Thymus (tissue), 14 donors: ENCODE data around the gene SNX13. TPM values are rescaled to one million over a fixed set of nuclear protein-coding genes. Genes with fewer than 3 reads are reported as not detected.

Source experiments
- DNase-seq, 9 donors: peaks; one replicate each; pipeline ENCODE4 v3.0.0-alpha.2; 2013; ENCODE audit warnings: low spot score in 9 of 9, low read depth in 6 of 9, missing footprints in 1 of 9
- H3K27ac ChIP-seq, 2 donors: one replicate each; pipeline ENCODE4 v1.5.1; 2013; ENCODE audit warnings: control low read depth in 1 of 2, low read depth in 1 of 2, low read length in 1 of 2, mild to moderate bottlenecking in 1 of 2, moderate library complexity in 1 of 2
- H3K27me3 ChIP-seq, 2 donors: one replicate each; pipeline ENCODE4 v1.5.1; 2013; ENCODE audit warnings: low read length in 1 of 2; ENCODE audit not compliant: control insufficient read depth in 2 of 2, insufficient read depth in 1 of 2
- H3K36me3 ChIP-seq, 2 donors: one replicate each; pipeline ENCODE4 v1.5.1; 2013; ENCODE audit warnings: low read length in 1 of 2, mild to moderate bottlenecking in 1 of 2, moderate library complexity in 1 of 2; ENCODE audit not compliant: control insufficient read depth in 2 of 2, insufficient read depth in 2 of 2
- H3K4me1 ChIP-seq, 2 donors: one replicate each; pipeline ENCODE4 v1.5.1; 2013; ENCODE audit warnings: low read length in 2 of 2; ENCODE audit not compliant: control insufficient read depth in 2 of 2, insufficient read depth in 2 of 2
- H3K4me3 ChIP-seq, 2 donors: one replicate each; pipeline ENCODE4 v1.5.1; 2013; ENCODE audit warnings: low read length in 2 of 2, control low read depth in 1 of 2, mild to moderate bottlenecking in 1 of 2
- H3K9me3 ChIP-seq, 2 donors: one replicate each; pipeline ENCODE4 v1.5.1; 2013; ENCODE audit warnings: low read length in 1 of 2, mild to moderate bottlenecking in 1 of 2; ENCODE audit not compliant: control insufficient read depth in 2 of 2, insufficient read depth in 1 of 2
- WGBS: extraction: QIAGEN DNeasy Blood & Tissue Kit; methylation state at CpG from one replicate; pipeline ENCODE4 v1.1.7; 2013; 5-methylcytosine and 5-hydroxymethylcytosine counted together
- long read RNA-seq, 10 donors: transcript quantifications; one replicate each; lab custom pipeline, GENCODE V29; 2026
- polyA plus RNA-seq: library from polyadenylated mRNA; stranded (reverse); fragments of 200-250 nt; gene quantifications from one replicate; pipeline ENCODE4 v1.2.3, GENCODE V29; 2013
- total RNA-seq: library from RNA; stranded (reverse); fragments of 120-200 nt; gene quantifications from one replicate; pipeline ENCODE4 v1.2.4, GENCODE V29; 2013
- donor health status: healthy.

The SNX13 gene, protein sequence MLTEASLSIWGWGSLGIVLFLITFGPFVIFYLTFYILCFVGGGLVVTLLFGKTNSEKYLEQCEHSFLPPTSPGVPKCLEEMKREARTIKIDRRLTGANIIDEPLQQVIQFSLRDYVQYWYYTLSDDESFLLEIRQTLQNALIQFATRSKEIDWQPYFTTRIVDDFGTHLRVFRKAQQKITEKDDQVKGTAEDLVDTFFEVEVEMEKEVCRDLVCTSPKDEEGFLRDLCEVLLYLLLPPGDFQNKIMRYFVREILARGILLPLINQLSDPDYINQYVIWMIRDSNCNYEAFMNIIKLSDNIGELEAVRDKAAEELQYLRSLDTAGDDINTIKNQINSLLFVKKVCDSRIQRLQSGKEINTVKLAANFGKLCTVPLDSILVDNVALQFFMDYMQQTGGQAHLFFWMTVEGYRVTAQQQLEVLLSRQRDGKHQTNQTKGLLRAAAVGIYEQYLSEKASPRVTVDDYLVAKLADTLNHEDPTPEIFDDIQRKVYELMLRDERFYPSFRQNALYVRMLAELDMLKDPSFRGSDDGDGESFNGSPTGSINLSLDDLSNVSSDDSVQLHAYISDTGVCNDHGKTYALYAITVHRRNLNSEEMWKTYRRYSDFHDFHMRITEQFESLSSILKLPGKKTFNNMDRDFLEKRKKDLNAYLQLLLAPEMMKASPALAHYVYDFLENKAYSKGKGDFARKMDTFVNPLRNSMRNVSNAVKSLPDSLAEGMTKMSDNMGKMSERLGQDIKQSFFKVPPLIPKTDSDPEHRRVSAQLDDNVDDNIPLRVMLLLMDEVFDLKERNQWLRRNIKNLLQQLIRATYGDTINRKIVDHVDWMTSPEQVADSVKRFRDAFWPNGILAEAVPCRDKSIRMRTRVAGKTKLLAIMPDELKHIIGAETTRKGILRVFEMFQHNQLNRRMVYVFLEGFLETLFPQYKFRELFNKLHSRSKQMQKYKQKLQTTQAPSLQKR
- total RNA-seq (33.4 TPM), polyA plus RNA-seq (12.3 TPM)
- long read RNA-seq, donor 1, full-length matches to known transcripts, result 1 of 1 reads
- long read RNA-seq, donor 1, partial matches to known transcripts, result 0 of 1 reads
- long read RNA-seq, donor 1, other reads (novel, unspliced or antisense), result 0 of 1 reads
- long read RNA-seq, donor 2, result 0 reads
- long read RNA-seq, donor 3, result 0 reads
- long read RNA-seq, donor 4, full-length matches to known transcripts, result 2 of 2 reads
- long read RNA-seq, donor 4, partial matches to known transcripts, result 0 of 2 reads
- long read RNA-seq, donor 4, other reads (novel, unspliced or antisense), result 0 of 2 reads
- long read RNA-seq, donor 5, full-length matches to known transcripts, result 2 of 2 reads
- long read RNA-seq, donor 5, partial matches to known transcripts, result 0 of 2 reads
- long read RNA-seq, donor 5, other reads (novel, unspliced or antisense), result 0 of 2 reads
- long read RNA-seq, donor 6, full-length matches to known transcripts, result 3 of 3 reads
- long read RNA-seq, donor 6, partial matches to known transcripts, result 0 of 3 reads
- long read RNA-seq, donor 6, other reads (novel, unspliced or antisense), result 0 of 3 reads
- long read RNA-seq, donor 7, full-length matches to known transcripts, result 7 of 7 reads
- long read RNA-seq, donor 7, partial matches to known transcripts, result 0 of 7 reads
- long read RNA-seq, donor 7, other reads (novel, unspliced or antisense), result 0 of 7 reads
- long read RNA-seq, donor 8, full-length matches to known transcripts, result 1 of 1 reads
- long read RNA-seq, donor 8, partial matches to known transcripts, result 0 of 1 reads
- long read RNA-seq, donor 8, other reads (novel, unspliced or antisense), result 0 of 1 reads
- long read RNA-seq, donor 9, full-length matches to known transcripts, result 1 of 1 reads
- long read RNA-seq, donor 9, partial matches to known transcripts, result 0 of 1 reads
- long read RNA-seq, donor 9, other reads (novel, unspliced or antisense), result 0 of 1 reads
- long read RNA-seq, donor 10, full-length matches to known transcripts, result 1 of 1 reads
- long read RNA-seq, donor 10, partial matches to known transcripts, result 0 of 1 reads
- long read RNA-seq, donor 10, other reads (novel, unspliced or antisense), result 0 of 1 reads

DNA sequence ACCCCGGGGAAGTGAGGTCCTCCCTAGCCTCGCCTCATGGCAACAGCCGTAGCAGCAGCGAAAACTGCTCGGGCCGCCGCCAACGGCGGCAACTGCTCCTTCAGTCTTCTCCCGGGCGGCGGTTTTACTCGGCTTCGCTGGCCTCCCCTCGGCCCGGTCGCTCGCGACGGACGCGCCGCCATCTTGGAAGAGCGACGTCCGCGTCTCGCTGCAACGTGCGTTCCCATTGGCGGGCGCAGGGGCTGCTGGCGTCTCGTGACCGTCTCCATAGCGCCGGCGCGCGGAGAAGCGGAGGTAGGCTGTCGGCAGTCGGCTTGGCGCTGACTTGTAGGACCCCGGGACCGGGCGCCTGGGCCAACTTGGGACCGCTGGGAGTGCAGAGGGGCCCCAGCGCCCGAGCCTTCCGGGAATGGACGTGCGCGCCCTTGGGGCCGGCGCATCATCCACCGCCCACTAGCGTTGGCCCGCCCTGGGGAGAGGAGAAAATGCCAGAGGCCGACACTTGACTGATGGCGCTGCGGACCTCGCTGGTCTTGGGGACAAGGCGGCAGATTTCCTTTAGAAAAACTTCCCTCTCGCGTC lies at the start of gene SNX13:
TSS of gene SNX13 (minus strand) at position 193 of the 582 bp plus-strand sequence. CDS start 199 bp downstream, outside the sequence.
- H3K4me1 ChIP-seq, result peaks cover 6 to 10% of the 10 kb centered on the region in 2 donors
- DNase-seq, result peak; percentile 64 to 95 (median 84)
- H3K4me3 ChIP-seq, result peak within 1 kb of the TSS; percentile 71 to 98
- peak within 1 kb of the TSS; percentile 91 for H3K27ac ChIP-seq
- no peaks in the 10 kb centered on the region for H3K27me3 ChIP-seq
- under 1% methylated on average over 66 of the region's 66 CpGs for WGBS
- peaks cover 0 to 2% of the 10 kb centered on the region in 2 donors for H3K36me3 ChIP-seq
- peaks cover 0 to 3% of the 10 kb centered on the region in 2 donors for H3K9me3 ChIP-seq

DNA sequence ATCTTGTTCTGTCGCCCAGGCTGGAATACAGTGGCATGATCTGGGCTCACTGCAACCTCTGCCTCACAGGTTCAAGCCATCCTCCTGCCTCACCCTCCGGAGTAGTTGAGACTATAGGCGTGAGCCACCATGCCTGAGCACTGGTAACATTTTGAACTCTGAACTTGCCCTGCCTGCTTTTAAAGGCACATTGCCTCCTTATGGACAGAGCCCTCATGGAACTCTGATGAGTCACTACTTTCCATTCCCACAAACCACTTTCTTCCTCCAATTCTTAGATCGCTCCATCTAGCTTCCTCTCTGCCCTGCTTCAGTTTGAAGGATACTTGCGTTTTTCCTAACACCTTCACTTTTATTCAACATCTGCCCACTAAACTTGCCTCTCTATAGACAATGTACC lies 49.3 kb upstream of the SNX13 start:
- no peaks in the 10 kb centered on the region for H3K4me1 ChIP-seq
- no peak overlapping the region for H3K4me3 ChIP-seq
- H3K9me3 ChIP-seq, result no peaks in the 10 kb centered on the region
- no peak for DNase-seq
- no peak overlapping the region for H3K27ac ChIP-seq
- no peaks in the 10 kb centered on the region for H3K36me3 ChIP-seq
- H3K27me3 ChIP-seq, result no peaks in the 10 kb centered on the region
- 96% methylated on average over 5 of the region's 5 CpGs for WGBS

DNA sequence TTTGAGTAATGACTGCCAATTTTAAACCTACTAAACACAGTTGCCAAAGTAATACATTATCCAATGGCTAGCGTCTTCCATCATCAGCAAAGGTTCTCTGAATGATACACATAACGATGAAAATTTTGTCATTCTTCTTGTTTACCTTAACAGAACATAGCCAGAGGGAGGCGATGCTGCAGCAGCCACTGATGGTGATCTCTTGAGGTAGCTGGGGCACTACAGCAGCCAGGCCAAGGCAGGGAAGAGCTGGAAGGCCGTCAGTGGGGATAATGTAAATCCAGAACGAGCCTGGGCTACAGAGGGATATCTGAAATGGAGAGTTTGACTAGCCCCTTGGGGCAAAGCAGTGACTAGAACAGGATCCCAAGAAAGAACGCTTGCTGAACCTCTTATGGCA lies 48.6 kb upstream of the SNX13 start:
- DNase-seq, result no peak
- no peaks in the 10 kb centered on the region for H3K27me3 ChIP-seq
- H3K4me3 ChIP-seq, result no peak overlapping the region
- 98% methylated on average over 6 of the region's 6 CpGs for WGBS
- H3K9me3 ChIP-seq, result no peaks in the 10 kb centered on the region
- no peaks in the 10 kb centered on the region for H3K36me3 ChIP-seq
- no peaks in the 10 kb centered on the region for H3K4me1 ChIP-seq
- H3K27ac ChIP-seq, result no peak overlapping the region

DNA sequence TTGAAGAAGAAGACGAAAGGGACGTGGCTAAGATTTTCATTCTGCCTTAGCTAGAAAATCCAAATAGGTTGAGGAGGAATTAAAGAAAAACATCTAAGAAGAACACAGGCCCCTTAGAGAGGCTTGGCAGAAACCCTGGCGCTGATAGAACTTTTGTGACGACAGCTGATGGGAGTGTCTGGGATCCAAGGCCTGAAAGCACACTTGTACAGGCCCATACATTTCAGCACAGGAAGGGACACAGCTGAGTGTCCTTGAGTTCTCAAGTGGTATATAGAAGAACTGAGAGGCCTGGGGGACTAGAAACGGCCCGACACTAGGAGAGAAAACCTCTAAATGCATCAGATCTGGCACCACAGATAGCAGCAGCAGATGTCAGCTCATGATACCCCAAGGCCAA lies 47.8 kb upstream of the SNX13 start:
- H3K36me3 ChIP-seq, result no peaks in the 10 kb centered on the region
- DNase-seq, result no peak
- H3K9me3 ChIP-seq, result no peaks in the 10 kb centered on the region
- H3K4me3 ChIP-seq, result no peak overlapping the region
- no peak overlapping the region for H3K27ac ChIP-seq
- H3K27me3 ChIP-seq, result no peaks in the 10 kb centered on the region
- WGBS, result 96% methylated on average over 6 of the region's 6 CpGs
- no peaks in the 10 kb centered on the region for H3K4me1 ChIP-seq

DNA sequence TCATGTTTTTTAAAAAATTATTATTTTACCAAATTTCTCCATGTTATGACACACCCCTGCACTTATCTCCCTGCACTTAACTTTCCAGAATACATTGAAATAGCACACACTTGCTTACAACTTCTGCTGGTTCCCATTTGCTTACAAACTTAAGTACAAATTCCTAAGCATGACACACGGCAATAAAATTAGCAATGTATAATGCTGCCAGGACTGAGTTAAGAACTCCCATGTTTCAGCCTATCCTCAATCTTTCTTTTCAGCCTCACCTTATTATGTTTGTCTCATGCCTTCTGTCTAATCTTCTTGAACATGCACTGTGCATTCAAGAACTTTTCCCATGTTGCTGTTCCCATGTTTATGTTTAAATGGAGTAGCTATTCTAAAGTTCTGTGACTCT lies 46.6 kb upstream of the SNX13 start:
- 97% methylated on average over 1 of the region's 1 CpG for WGBS
- Histone ChIP-seq H3K36me3 (no peaks in the 10 kb centered on the region), H3K27ac (no peak overlapping the region)

DNA sequence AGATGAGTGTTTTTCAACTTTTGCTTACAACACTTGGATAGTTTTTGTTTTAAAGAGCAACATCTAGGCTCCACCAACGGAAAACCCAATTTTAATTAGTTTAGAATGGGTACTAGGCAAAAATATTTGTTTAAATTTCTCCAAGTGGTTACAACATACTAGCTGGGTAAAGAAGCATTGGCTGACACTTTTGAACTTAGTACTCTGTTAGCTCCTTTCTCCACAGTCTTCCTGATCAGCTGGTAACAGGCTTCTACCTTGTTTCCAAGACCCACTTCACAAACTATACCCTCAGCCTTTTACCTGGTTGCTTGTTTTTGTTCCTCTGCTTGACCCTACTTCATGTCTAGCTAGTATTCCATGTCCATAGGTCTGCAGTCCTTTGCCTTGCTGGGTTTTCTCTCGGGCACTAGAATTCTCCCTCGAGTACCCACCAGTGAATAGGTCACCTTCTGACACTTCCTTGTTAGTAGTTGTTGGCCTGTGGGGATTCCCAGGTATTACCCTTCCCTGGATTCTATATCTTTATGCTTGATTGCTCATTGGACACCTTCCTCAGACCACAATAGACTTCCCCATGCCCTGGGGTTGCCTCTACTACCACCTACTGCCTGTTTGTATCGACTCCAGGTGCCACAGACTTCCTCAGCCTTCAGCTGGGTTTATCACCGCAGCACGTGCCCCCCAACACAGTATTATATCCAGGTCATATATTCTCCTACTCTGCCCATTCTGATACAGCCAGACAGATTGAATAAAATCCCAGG lies 45.4 kb upstream of the SNX13 start:
- no peaks in the 10 kb centered on the region for H3K27me3 ChIP-seq
- H3K4me1 ChIP-seq, result no peaks in the 10 kb centered on the region
- no peaks in the 10 kb centered on the region for H3K36me3 ChIP-seq
- H3K4me3 ChIP-seq, result no peak overlapping the region
- H3K9me3 ChIP-seq, result no peaks in the 10 kb centered on the region
- 90% methylated on average over 6 of the region's 6 CpGs for WGBS
- no peak overlapping the region for H3K27ac ChIP-seq
- DNase-seq, result no peak

More for the DNA sequence above, 46.6 kb upstream of the SNX13 start:
- H3K4me1 ChIP-seq, result no peaks in the 10 kb centered on the region
- no peaks in the 10 kb centered on the region for H3K9me3 ChIP-seq
- no peaks in the 10 kb centered on the region for H3K27me3 ChIP-seq
- H3K4me3 ChIP-seq, result no peak overlapping the region
- no peak for DNase-seq

DNA sequence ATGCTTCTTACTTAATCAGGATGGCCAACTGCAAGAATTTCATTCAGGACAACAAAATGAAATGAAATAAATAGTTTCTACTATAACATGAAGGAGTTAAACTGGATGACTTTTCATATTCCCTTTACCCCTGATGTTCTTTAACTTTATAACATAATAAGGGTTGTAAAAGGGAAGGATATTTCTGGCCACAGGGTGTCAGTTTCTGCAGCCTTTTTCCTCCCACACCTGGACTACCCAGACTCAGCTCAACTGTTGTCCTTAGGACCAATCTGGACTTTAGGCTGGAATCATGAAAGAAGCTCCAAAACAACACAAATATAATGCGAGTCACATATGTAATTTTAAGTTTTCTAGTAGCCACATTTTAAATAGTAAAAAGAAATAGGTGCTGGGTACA lies 44.0 kb upstream of the SNX13 start:
- Histone ChIP-seq H3K4me1 (no peaks in the 10 kb centered on the region), H3K36me3 (no peaks in the 10 kb centered on the region), H3K4me3 (no peak overlapping the region), H3K27me3 (no peaks in the 10 kb centered on the region), H3K9me3 (no peaks in the 10 kb centered on the region), H3K27ac (no peak overlapping the region)
- DNase-seq, result no peak
- 93% methylated on average over 1 of the region's 1 CpG for WGBS
